SK-N-SH treated with all-trans-retinoic acid at 6 μM for 48 hours (cell line): ENCODE measurements around the gene MUC2.

Experiments used
- ATAC-seq: fragments of 200-7000 bp; cut with Tn5 transposase; 3 replicates; pipeline ENCODE4 v1.9.1; 2020; ENCODE audit warnings: mild to moderate bottlenecking, moderate library complexity
- ARNTL ChIP-seq: fragments of 450-650 bp; formaldehyde crosslinking; IDR thresholded peaks from 2 replicates; pipeline ENCODE4 v1.5.0; 2020; ENCODE audit warnings: low read depth, mild to moderate bottlenecking, moderate library complexity, borderline replicate concordance
- BACH2 ChIP-seq: fragments of 250-450 bp; sonication (Bioruptor Pico); IDR thresholded peaks from 2 replicates; pipeline ENCODE4 v1.9.0; 2021; ENCODE audit warnings: mild to moderate bottlenecking, borderline replicate concordance
- CSDC2 ChIP-seq: fragments of 250-450 bp; sonication (Bioruptor Pico); IDR thresholded peaks from 2 replicates; pipeline ENCODE4 v1.5.0; 2020; ENCODE audit warnings: mild to moderate bottlenecking, moderate library complexity
- ESRRG ChIP-seq: fragments of 250-450 bp; sonication (Bioruptor Pico); IDR thresholded peaks from 2 replicates; pipeline ENCODE4 v1.6.1; 2021; ENCODE audit warnings: mild to moderate bottlenecking
- GLIS3 ChIP-seq: fragments of 250-450 bp; sonication (Bioruptor Pico); IDR thresholded peaks from 2 replicates; pipeline ENCODE4 v1.5.0; 2020; ENCODE audit warnings: mild to moderate bottlenecking, moderate library complexity
- OSR1 ChIP-seq: fragments of 250-450 bp; sonication (Bioruptor Pico); IDR thresholded peaks from 2 replicates; pipeline ENCODE4 v1.8.0; 2022; ENCODE audit warnings: moderate library complexity, mild to moderate bottlenecking, inconsistent platforms
- PPARA ChIP-seq: fragments of 250-450 bp; sonication (Bioruptor Pico); IDR thresholded peaks from 2 replicates; pipeline ENCODE4 v1.5.0; 2020; ENCODE audit warnings: mild to moderate bottlenecking, borderline replicate concordance
- RARB ChIP-seq: fragments of 250-450 bp; sonication (Bioruptor Pico); IDR thresholded peaks from 2 replicates; pipeline ENCODE4 v1.8.0; 2021; ENCODE audit warnings: mild to moderate bottlenecking, moderate library complexity
- TCF4 ChIP-seq: fragments of 250-450 bp; sonication (Bioruptor Pico); IDR thresholded peaks from 2 replicates; pipeline ENCODE4 v1.8.0; 2021; ENCODE audit warnings: mild to moderate bottlenecking, moderate library complexity, borderline replicate concordance
- TOX ChIP-seq: fragments of 250-450 bp; sonication (Bioruptor Pico); IDR thresholded peaks from 2 replicates; pipeline ENCODE4 v1.8.0; 2021; ENCODE audit warnings: mild to moderate bottlenecking, moderate library complexity, borderline replicate concordance
- ZC3H10 ChIP-seq: fragments of 250-450 bp; sonication (Bioruptor Pico); IDR thresholded peaks from 2 replicates; pipeline ENCODE4 v1.5.1; 2021; ENCODE audit warnings: mild to moderate bottlenecking, moderate library complexity
- ZFP3 ChIP-seq: fragments of 250-450 bp; sonication (Bioruptor Pico); IDR thresholded peaks from 2 replicates; pipeline ENCODE4 v1.5.0; 2020; ENCODE audit warnings: mild to moderate bottlenecking, moderate library complexity
- ZFP30 ChIP-seq: fragments of 450-650 bp; formaldehyde crosslinking; IDR thresholded peaks from 2 replicates; pipeline ENCODE4 v1.5.0; 2022; ENCODE audit warnings: mild to moderate bottlenecking, moderate library complexity
- ZNF565 ChIP-seq: fragments of 450-650 bp; formaldehyde crosslinking; conservative IDR thresholded peaks from 2 replicates; pipeline ENCODE4 v1.5.0; 2020; ENCODE audit warnings: low read depth, mild to moderate bottlenecking, moderate library complexity
- ZNF70 ChIP-seq: fragments of 450-650 bp; formaldehyde crosslinking; IDR thresholded peaks from 2 replicates; pipeline ENCODE4 v1.5.0; 2020; ENCODE audit warnings: mild to moderate bottlenecking, moderate library complexity
- ZNF8 ChIP-seq: fragments of 450-650 bp; formaldehyde crosslinking; IDR thresholded peaks from 2 replicates; pipeline ENCODE4 v1.5.0; 2020; ENCODE audit warnings: mild to moderate bottlenecking, moderate library complexity
- TF ChIP-seq, protein P1 (sequence below): fragments of 250-450 bp; sonication (Bioruptor Pico); IDR thresholded peaks from 2 replicates; pipeline ENCODE4 v1.5.1; 2021; ENCODE audit warnings: mild to moderate bottlenecking, moderate library complexity
- TF ChIP-seq, protein P2 (sequence below): fragments of 250-450 bp; sonication (Bioruptor Pico); IDR thresholded peaks from 2 replicates; pipeline ENCODE4 v1.8.0; 2020; ENCODE audit warnings: mild to moderate bottlenecking, moderate library complexity, borderline replicate concordance
- TF ChIP-seq, protein P3 (sequence below): fragments of 250-450 bp; sonication (Bioruptor Pico); IDR thresholded peaks from 2 replicates; pipeline ENCODE4 v1.5.0; 2020; ENCODE audit warnings: mild to moderate bottlenecking, moderate library complexity
- TF ChIP-seq, protein P4 (sequence below): fragments of 250-450 bp; sonication (Bioruptor Pico); IDR thresholded peaks from 2 replicates; pipeline ENCODE4 v1.5.1; 2020; ENCODE audit warnings: low read depth, mild to moderate bottlenecking, moderate library complexity

The MUC2 gene

DNA sequence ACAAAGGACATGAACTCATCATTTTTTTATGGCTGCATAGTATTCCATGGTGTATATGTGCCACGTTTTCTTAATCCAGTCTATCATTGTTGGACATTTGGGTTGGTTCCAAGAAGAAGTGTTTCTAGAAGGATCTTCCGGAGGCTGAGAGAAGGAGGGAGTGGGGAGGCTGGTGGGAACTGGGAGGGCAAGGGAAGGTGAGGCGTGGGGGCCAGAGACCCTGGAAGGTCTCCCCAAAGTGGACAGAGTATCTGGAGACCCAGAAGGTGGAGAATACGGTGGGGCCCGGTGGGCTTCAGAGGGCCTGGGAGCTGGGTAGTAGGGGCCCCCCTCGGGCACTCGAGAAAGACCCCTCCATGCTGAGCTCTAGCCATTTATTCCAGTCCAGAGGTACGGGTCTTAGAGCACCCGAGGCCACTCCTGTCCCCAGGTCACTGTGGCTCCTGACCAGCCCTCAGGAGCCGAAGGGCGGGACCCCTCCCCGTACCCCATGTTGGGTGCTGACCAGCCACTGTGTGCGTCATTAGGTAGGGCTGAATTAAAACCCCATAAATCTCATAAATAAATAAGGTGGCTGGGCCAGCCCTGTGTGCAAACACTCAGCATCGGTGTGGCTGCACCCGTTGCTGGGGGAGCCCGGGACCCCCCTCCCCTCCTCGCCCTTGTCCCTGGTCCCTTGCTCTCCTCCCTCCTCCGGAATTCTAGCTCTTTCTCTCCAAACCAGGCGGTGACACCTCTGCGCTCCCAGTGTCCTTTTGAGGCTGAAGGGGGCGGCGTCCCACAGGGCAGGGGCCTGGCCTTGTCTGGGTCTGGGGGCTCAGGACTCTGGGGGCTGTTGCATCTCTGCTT is 44.3 kb downstream of the MUC2 start:
- no peak for TF ChIP-seq ZFP30 (CRISPR knock-in tag)
- no peak for TF ChIP-seq BACH2
- no peak for TF ChIP-seq PPARA (CRISPR knock-in tag)
- no peak for TF ChIP-seq CSDC2 (CRISPR knock-in tag)
- no peak for TF ChIP-seq ZNF70 (CRISPR knock-in tag)
- no peak for TF ChIP-seq RARB (CRISPR knock-in tag)
- TF ChIP-seq, protein P1, sequence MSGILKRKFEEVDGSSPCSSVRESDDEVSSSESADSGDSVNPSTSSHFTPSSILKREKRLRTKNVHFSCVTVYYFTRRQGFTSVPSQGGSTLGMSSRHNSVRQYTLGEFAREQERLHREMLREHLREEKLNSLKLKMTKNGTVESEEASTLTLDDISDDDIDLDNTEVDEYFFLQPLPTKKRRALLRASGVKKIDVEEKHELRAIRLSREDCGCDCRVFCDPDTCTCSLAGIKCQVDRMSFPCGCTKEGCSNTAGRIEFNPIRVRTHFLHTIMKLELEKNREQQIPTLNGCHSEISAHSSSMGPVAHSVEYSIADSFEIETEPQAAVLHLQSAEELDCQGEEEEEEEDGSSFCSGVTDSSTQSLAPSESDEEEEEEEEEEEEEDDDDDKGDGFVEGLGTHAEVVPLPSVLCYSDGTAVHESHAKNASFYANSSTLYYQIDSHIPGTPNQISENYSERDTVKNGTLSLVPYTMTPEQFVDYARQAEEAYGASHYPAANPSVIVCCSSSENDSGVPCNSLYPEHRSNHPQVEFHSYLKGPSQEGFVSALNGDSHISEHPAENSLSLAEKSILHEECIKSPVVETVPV (CRISPR knock-in tag) = no peak
- no peak for TF ChIP-seq TOX
- TF ChIP-seq, protein P2, sequence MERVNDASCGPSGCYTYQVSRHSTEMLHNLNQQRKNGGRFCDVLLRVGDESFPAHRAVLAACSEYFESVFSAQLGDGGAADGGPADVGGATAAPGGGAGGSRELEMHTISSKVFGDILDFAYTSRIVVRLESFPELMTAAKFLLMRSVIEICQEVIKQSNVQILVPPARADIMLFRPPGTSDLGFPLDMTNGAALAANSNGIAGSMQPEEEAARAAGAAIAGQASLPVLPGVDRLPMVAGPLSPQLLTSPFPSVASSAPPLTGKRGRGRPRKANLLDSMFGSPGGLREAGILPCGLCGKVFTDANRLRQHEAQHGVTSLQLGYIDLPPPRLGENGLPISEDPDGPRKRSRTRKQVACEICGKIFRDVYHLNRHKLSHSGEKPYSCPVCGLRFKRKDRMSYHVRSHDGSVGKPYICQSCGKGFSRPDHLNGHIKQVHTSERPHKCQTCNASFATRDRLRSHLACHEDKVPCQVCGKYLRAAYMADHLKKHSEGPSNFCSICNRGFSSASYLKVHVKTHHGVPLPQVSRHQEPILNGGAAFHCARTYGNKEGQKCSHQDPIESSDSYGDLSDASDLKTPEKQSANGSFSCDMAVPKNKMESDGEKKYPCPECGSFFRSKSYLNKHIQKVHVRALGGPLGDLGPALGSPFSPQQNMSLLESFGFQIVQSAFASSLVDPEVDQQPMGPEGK (CRISPR knock-in tag) = no peak
- no peak for TF ChIP-seq TCF4
- no peak for TF ChIP-seq GLIS3 (CRISPR knock-in tag)
- TF ChIP-seq ZC3H10 (CRISPR knock-in tag) = no peak
- TF ChIP-seq ZNF8 (CRISPR knock-in tag) = no peak
- TF ChIP-seq OSR1 = no peak
- TF ChIP-seq ARNTL (CRISPR knock-in tag) = no peak
- TF ChIP-seq ESRRG (CRISPR knock-in tag) = no peak
- ATAC-seq = no peak

DNA sequence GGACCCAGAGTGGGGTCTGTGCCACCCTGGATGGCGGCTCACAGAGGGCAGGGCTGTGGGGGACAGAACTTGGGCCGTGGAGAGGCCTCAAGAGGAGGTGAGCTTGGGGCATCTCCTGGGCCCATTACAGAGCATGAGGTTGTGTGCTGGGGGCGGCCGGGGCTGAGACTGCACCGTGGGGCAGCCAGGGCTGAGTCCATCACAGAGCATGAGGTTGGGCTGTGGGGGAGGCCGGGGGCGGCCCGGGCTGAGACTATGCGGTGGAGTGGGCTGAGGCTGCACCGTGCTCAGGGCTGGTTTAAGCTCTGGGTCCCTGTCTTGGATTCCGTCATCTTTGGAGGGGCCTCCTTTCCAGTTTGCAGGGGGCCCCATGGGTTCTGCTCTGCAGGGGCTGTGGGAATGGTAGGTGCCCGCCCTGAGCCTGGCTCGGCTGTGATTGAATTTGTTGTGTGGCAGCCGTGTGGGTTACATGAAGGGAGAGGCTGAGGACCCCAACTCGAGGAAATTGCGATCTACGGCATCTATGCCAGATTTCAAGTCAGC is 45.0 kb downstream of the MUC2 start:
- TF ChIP-seq ZC3H10 (CRISPR knock-in tag) = no peak
- TF ChIP-seq CSDC2 (CRISPR knock-in tag) = no peak
- TF ChIP-seq, protein P3, sequence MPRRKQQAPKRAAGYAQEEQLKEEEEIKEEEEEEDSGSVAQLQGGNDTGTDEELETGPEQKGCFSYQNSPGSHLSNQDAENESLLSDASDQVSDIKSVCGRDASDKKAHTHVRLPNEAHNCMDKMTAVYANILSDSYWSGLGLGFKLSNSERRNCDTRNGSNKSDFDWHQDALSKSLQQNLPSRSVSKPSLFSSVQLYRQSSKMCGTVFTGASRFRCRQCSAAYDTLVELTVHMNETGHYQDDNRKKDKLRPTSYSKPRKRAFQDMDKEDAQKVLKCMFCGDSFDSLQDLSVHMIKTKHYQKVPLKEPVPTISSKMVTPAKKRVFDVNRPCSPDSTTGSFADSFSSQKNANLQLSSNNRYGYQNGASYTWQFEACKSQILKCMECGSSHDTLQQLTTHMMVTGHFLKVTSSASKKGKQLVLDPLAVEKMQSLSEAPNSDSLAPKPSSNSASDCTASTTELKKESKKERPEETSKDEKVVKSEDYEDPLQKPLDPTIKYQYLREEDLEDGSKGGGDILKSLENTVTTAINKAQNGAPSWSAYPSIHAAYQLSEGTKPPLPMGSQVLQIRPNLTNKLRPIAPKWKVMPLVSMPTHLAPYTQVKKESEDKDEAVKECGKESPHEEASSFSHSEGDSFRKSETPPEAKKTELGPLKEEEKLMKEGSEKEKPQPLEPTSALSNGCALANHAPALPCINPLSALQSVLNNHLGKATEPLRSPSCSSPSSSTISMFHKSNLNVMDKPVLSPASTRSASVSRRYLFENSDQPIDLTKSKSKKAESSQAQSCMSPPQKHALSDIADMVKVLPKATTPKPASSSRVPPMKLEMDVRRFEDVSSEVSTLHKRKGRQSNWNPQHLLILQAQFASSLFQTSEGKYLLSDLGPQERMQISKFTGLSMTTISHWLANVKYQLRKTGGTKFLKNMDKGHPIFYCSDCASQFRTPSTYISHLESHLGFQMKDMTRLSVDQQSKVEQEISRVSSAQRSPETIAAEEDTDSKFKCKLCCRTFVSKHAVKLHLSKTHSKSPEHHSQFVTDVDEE (CRISPR knock-in tag) = no peak
- no peak for TF ChIP-seq ARNTL (CRISPR knock-in tag)
- no peak for TF ChIP-seq ZFP3
- no peak for ATAC-seq

DNA sequence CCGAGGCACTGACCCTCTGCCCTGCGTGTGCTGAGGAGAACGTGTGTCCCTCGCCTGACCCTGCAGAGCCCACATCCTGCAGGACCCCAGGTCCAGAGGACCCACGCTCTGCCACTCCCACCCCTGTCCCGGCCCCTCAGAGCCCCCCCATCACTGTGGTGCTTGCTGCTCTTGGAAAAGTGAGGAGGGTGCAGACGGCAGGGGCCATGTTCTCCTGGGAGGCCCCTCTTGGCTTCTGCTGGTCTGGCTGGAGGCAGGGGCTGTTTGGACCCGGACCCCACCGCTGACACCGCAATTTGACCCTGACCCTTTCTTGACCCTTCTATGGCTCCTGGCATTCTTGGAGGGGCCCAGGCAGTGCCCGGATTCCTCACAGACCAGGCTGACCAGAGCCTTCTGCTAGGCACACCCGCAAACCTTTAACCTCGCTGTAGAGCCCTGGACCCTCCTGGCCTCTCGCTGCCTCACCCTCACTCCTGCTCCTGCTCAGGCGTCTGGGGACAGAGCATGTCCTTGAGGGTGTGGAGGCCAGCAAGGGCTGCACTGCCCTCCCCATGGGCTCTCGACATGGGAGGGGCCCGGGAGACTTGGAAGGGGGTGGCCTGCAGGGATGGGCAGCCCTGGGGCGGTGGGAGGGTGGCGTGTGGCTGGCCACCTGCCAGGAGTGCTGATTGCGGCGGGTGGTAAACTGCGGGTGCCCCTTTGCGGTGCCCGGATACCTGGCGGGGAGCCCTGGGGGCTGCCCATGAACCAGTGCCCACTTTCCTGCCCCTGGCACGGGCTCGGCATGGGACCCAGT is 46.1 kb downstream of the MUC2 start:
- no peak for ATAC-seq
- TF ChIP-seq ESRRG (CRISPR knock-in tag) = no peak
- no peak for TF ChIP-seq ZFP3
- TF ChIP-seq ZNF8 (CRISPR knock-in tag) = no peak
- no peak for TF ChIP-seq RARB (CRISPR knock-in tag)
- TF ChIP-seq, protein P1 (CRISPR knock-in tag) = no peak
- no peak for TF ChIP-seq OSR1
- TF ChIP-seq, protein P3 (CRISPR knock-in tag) = no peak
- TF ChIP-seq, protein P4, sequence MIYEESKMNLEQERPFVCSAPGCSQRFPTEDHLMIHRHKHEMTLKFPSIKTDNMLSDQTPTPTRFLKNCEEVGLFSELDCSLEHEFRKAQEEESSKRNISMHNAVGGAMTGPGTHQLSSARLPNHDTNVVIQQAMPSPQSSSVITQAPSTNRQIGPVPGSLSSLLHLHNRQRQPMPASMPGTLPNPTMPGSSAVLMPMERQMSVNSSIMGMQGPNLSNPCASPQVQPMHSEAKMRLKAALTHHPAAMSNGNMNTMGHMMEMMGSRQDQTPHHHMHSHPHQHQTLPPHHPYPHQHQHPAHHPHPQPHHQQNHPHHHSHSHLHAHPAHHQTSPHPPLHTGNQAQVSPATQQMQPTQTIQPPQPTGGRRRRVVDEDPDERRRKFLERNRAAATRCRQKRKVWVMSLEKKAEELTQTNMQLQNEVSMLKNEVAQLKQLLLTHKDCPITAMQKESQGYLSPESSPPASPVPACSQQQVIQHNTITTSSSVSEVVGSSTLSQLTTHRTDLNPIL (CRISPR knock-in tag) = no peak
- no peak for TF ChIP-seq TOX
- no peak for TF ChIP-seq ARNTL (CRISPR knock-in tag)
- TF ChIP-seq TCF4 = no peak
- TF ChIP-seq CSDC2 (CRISPR knock-in tag) = no peak
- no peak for TF ChIP-seq ZNF565
- TF ChIP-seq, protein P2 (CRISPR knock-in tag) = no peak
